Fibroblast of lung (primary cell): ENCODE data around the gene DISP2. TPM values are rescaled to one million over a fixed set of nuclear protein-coding genes. Genes with fewer than 3 reads are reported as not detected.

Source experiments
- DNase-seq, 2 donors: peaks; one replicate each; pipeline versions ENCODE4 v3.0.0 to v3.0.0-alpha.2; 2010; ENCODE audit warnings: low read depth in 2 of 2
- H2AFZ ChIP-seq: 2 replicates; pipeline ENCODE4 v1.5.1; 2012; ENCODE audit warnings: low read length, control low read depth, inconsistent platforms
- H3K27ac ChIP-seq: 2 replicates; pipeline ENCODE4 v1.5.1; 2011; ENCODE audit warnings: low read length, control low read depth; ENCODE audit not compliant: insufficient read depth
- H3K27me3 ChIP-seq: 2 replicates; pipeline ENCODE4 v1.5.1; 2011; ENCODE audit warnings: mild to moderate bottlenecking, low read length; ENCODE audit not compliant: control insufficient read depth, insufficient read depth
- H3K36me3 ChIP-seq: 2 replicates; pipeline ENCODE4 v1.5.1; 2011; ENCODE audit warnings: low read length; ENCODE audit not compliant: control insufficient read depth, insufficient read depth
- H3K4me1 ChIP-seq: 2 replicates; pipeline ENCODE4 v1.5.1; 2011; ENCODE audit warnings: low read length; ENCODE audit not compliant: control insufficient read depth, insufficient read depth; ENCODE audit errors: extremely low read depth
- H3K4me2 ChIP-seq: 2 replicates; pipeline ENCODE4 v1.5.1; 2011; ENCODE audit warnings: low read length, control low read depth; ENCODE audit not compliant: insufficient read depth; ENCODE audit errors: extremely low read depth
- H3K4me3 ChIP-seq, 4 experiments: fragments of 200-600 bp in 1 of 4; sonication (generic) in 1 of 4; replicated peaks in 1 of 4; 2 replicates each; pipeline ENCODE4 v1.5.1; 2011 to 2016; ENCODE audit warnings: low read length in 4 of 4, low read depth in 3 of 4, mild to moderate bottlenecking in 3 of 4, control low read depth in 2 of 4, inconsistent platforms in 1 of 4, mixed read lengths in 1 of 4; ENCODE audit not compliant: insufficient read depth in 1 of 4; ENCODE audit errors: control extremely low read depth in 1 of 4
- H3K79me2 ChIP-seq: 2 replicates; pipeline ENCODE4 v1.5.1; 2012; ENCODE audit warnings: mild to moderate bottlenecking, low read length, inconsistent platforms; ENCODE audit not compliant: control insufficient read depth, insufficient read depth
- H3K9ac ChIP-seq: 2 replicates; pipeline ENCODE4 v1.5.1; 2011; ENCODE audit warnings: mild to moderate bottlenecking, low read length, control low read depth; ENCODE audit not compliant: insufficient read depth
- H3K9me3 ChIP-seq: 2 replicates; pipeline ENCODE4 v1.5.1; 2012; ENCODE audit warnings: low read depth, low read length; ENCODE audit not compliant: control insufficient read depth, insufficient read depth
- H4K20me1 ChIP-seq: 2 replicates; pipeline ENCODE4 v1.5.1; 2011; ENCODE audit warnings: low read length; ENCODE audit not compliant: control insufficient read depth, insufficient read depth; ENCODE audit errors: extremely low read depth
- EZH2 ChIP-seq: IDR thresholded peaks from 2 replicates; pipeline ENCODE4 v1.5.1; 2012; ENCODE audit warnings: low read length, control low read depth, mild to moderate bottlenecking; ENCODE audit errors: missing control alignments
- polyA plus RNA-seq, 2 donors: library from polyadenylated mRNA; depleted of rRNA in 1 of 2; stranded (reverse) in 1 of 2; unstranded in 1 of 2; fragments of >200 nt; gene quantifications; 2 replicates each; pipeline ENCODE4 v1.2.1, GENCODE V29; 2011 to 2012; ENCODE audit warnings: missing spikeins in 1 of 2
- total RNA-seq: library from RNA; depleted of rRNA; stranded (reverse); fragments of >200 nt; gene quantifications from 2 replicates; pipeline ENCODE4 v1.2.1, GENCODE V29; 2014
- TF ChIP-seq, protein P1 (sequence below), 2 donors: IDR thresholded peaks in 1 of 2; conservative IDR thresholded peaks in 1 of 2; 1 replicate in 1 of 2; 2 replicates in 1 of 2; pipeline ENCODE4 v1.5.1; 2011 to 2012; ENCODE audit warnings: low read length in 2 of 2, control low read depth in 1 of 2, inconsistent platforms in 1 of 2, low read depth in 1 of 2, mild to moderate bottlenecking in 1 of 2

DISP2 gene
- total and polyA plus RNA-seq, 2 donors (not counting 1 experiment from before 2014, with no cell fraction given) = under 0.01 to 0.11 TPM

DNA sequence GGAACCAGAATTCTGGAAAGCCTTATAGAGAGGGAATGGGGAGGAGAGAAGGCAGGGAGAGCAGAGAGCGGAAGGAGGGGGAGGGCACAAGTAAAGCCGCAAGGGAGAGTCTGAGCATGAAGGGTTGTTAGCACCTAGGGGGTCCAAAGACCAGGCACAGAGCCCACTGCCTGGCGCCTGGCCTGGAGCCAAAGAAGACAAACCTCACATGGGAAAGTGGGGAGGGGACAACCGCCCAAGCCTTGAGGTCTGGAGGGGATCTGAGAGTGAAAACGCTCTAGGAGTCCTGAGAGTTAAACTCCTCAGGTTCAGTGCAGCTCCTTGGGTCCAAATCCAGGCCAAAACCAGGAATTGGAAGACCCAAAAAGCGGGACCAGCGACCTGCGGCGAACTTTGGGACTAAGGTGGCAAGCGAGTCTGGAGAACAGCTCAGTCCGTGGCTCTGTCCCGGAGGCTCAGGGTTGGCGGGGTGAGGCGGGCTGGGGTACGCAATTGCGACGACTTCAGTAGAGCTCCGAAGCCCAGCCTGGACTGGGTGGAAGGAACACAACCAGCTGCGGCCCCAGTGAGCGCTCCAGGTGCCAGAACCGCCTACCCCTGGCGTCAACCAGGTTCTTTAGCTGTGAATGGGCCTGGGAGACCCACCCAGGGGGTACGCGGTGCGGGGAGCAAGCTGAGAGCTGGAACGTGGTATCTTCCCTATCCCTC is 35.3 kb upstream of the DISP2 start:
- Histone ChIP-seq H2AFZ (no peak overlapping the region), H3K4me1 (peaks cover 12% of the 10 kb centered on the region)

DNA sequence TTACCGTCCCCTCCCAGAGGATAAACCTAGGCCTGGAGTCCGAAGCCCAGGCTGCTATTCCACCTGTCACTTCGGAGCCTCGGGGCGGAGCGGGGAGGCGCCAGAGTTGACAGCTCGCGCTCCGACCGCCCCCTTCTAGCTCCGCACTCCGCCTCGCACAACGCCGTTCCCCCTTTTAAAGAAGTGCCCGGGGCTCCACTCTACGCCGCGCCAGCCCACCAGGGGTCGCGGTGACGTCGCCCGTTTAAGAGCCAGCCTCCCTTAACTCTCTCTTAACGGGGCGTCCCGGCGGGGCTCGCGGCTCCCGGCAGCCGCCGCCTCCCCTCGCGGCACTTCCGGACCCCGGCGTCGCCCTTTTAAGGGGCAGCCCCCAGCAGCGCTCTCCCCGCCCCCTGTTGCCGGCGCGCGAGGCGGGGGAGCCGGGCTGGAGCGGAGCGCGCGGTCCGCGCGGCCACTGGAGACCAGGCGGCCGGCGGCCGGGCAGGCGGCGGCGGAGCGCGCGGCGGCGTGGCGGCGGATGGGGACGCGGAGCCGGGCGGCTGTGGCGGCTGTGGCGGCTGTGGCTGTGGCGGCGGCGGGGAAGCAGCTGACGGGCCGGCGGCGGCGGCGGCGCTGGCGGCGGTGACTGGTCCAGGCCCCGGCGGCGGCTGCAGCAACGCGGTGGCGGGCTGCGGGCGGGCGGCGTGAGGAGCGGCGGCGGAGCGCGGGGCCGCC is 34.6 kb upstream of the DISP2 start, which contains the start of gene INAFM2:
INAFM2 (plus strand) TSS at position 454 of the 714 bp plus-strand sequence. CDS start 364 bp downstream, outside the sequence.
- Histone ChIP-seq H3K79me2 (peaks cover 4% of the 10 kb centered on the region), H3K36me3 (no peaks in the 10 kb centered on the region), H3K4me1 (peaks cover 12% of the 10 kb centered on the region), H3K4me3 (peak within 1 kb of the TSS; percentile 55 to 66 (median 61)), H3K27ac (no peak within 1 kb of the TSS), H3K9me3 (no peaks in the 10 kb centered on the region), H3K27me3 (no peaks in the 10 kb centered on the region), H3K9ac (peak within 1 kb of the TSS; percentile 68), H2AFZ (no peak within 1 kb of the TSS), H3K4me2 (peak within 1 kb of the TSS; percentile 87), H4K20me1 (no peaks in the 10 kb centered on the region)
- TF ChIP-seq EZH2 = no peak
- TF ChIP-seq, protein P1, sequence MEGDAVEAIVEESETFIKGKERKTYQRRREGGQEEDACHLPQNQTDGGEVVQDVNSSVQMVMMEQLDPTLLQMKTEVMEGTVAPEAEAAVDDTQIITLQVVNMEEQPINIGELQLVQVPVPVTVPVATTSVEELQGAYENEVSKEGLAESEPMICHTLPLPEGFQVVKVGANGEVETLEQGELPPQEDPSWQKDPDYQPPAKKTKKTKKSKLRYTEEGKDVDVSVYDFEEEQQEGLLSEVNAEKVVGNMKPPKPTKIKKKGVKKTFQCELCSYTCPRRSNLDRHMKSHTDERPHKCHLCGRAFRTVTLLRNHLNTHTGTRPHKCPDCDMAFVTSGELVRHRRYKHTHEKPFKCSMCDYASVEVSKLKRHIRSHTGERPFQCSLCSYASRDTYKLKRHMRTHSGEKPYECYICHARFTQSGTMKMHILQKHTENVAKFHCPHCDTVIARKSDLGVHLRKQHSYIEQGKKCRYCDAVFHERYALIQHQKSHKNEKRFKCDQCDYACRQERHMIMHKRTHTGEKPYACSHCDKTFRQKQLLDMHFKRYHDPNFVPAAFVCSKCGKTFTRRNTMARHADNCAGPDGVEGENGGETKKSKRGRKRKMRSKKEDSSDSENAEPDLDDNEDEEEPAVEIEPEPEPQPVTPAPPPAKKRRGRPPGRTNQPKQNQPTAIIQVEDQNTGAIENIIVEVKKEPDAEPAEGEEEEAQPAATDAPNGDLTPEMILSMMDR (conservative IDR thresholded peaks at IDR 0.05 in 1 of 2, IDR thresholded peaks at IDR 0.05 in 1 of 2; ENCODE audit: low read depth in 1 of 2, low read length in 2 of 2) = peak; percentile 46 to 52
- DNase-seq = peak; percentile 91 to 94

More for the DNA sequence above, 35.3 kb upstream of the DISP2 start:
- H3K36me3 ChIP-seq = no peaks in the 10 kb centered on the region
- H3K4me2 ChIP-seq = peak overlapping the region; percentile 29
- no peaks in the 10 kb centered on the region for H4K20me1 ChIP-seq
- H3K4me3 ChIP-seq = peak overlapping the region in 3 of 4 experiments; percentile 20 to 45 (median 42)
- peaks cover 2% of the 10 kb centered on the region for H3K27me3 ChIP-seq
- H3K27ac ChIP-seq = no peak overlapping the region
- TF ChIP-seq, protein P1 (conservative IDR thresholded peaks at IDR 0.05 in 1 of 2, IDR thresholded peaks at IDR 0.05 in 1 of 2; ENCODE audit: low read depth in 1 of 2, low read length in 2 of 2) = no peak
- TF ChIP-seq EZH2 = no peak
- H3K9ac ChIP-seq = no peak overlapping the region
- no peaks in the 10 kb centered on the region for H3K9me3 ChIP-seq
- H3K79me2 ChIP-seq = peaks cover 4% of the 10 kb centered on the region
- no peak for DNase-seq
